Adipocyte (in vitro differentiated cells): ENCODE measurements around the gene CDC25B.

ENCODE experiments used
- DNase-seq: peaks from one replicate; pipeline ENCODE4 v3.0.0-alpha.2; 2015; ENCODE audit warnings: low read depth
- H3K27me3 ChIP-seq: replicated peaks from 2 replicates; pipeline ENCODE4 v1.7.0; 2013; ENCODE audit warnings: mild to moderate bottlenecking, low read length, moderate library complexity; ENCODE audit not compliant: control insufficient read depth, insufficient read depth
- H3K36me3 ChIP-seq: 2 replicates; pipeline ENCODE4 v1.7.0; 2013; ENCODE audit warnings: low read length, mild to moderate bottlenecking, moderate library complexity; ENCODE audit not compliant: control insufficient read depth, insufficient read depth, severe bottlenecking
- H3K4me1 ChIP-seq: 2 replicates; pipeline ENCODE4 v1.7.0; 2013; ENCODE audit warnings: mild to moderate bottlenecking, low read length, moderate library complexity; ENCODE audit not compliant: control insufficient read depth, insufficient read depth
- H3K4me3 ChIP-seq: 2 replicates; pipeline ENCODE4 v1.7.0; 2013; ENCODE audit warnings: mild to moderate bottlenecking, low read length, moderate library complexity
- H3K9ac ChIP-seq: 2 replicates; pipeline ENCODE4 v1.7.0; 2013; ENCODE audit warnings: mild to moderate bottlenecking, low read length, moderate library complexity
- H3K9me3 ChIP-seq: 2 replicates; pipeline ENCODE4 v1.7.0; 2013; ENCODE audit warnings: mild to moderate bottlenecking, low read length, moderate library complexity; ENCODE audit not compliant: control insufficient read depth

CDC25B gene

GRCh38 chr20:3765171-3765882, 30.8 kb upstream of the CDC25B start:
- H3K27me3 ChIP-seq = no peaks in the 10 kb centered on the region
- H3K4me3 ChIP-seq = peak overlapping the region; percentile 87
- H3K9ac ChIP-seq = peak overlapping the region; percentile 86
- peaks cover 53% of the 10 kb centered on the region for H3K4me1 ChIP-seq
- no peaks in the 10 kb centered on the region for H3K9me3 ChIP-seq
- DNase-seq = no peak
- H3K36me3 ChIP-seq = peaks cover 4% of the 10 kb centered on the region

GRCh38 chr20:3766422-3767109, 29.5 kb upstream of the CDC25B start:
- H3K27me3 ChIP-seq = no peaks in the 10 kb centered on the region
- peaks cover 3% of the 10 kb centered on the region for H3K36me3 ChIP-seq
- H3K9ac ChIP-seq = peak overlapping the region; percentile 86
- H3K4me1 ChIP-seq = peaks cover 53% of the 10 kb centered on the region
- no peak for DNase-seq
- H3K4me3 ChIP-seq = peak overlapping the region; percentile 87
- H3K9me3 ChIP-seq = no peaks in the 10 kb centered on the region

- Histone ChIP-seq H3K9ac (peak overlapping the region; percentile 86), H3K36me3 (no peaks in the 10 kb centered on the region), H3K4me1 (peaks cover 53% of the 10 kb centered on the region), H3K9me3 (no peaks in the 10 kb centered on the region), H3K4me3 (peak overlapping the region; percentile 87), H3K27me3 (no peaks in the 10 kb centered on the region)
- DNase-seq = peak; percentile 40
Observed at GRCh38 chr20:3767110-3767426, 29.0 kb upstream of the CDC25B start.

GRCh38 chr20:3767427-3768341, 28.4 kb upstream of the CDC25B start, which contains the start of gene ADISSP:
Gene ADISSP, minus strand, starts transcription at chr20:3767753. Its CDS starts 7,653 bp downstream, at chr20:3760100.
- H3K4me3 ChIP-seq = peak within 1 kb of the TSS; percentile 87
- H3K9ac ChIP-seq = peak within 1 kb of the TSS; percentile 89
- peaks cover 53% of the 10 kb centered on the region for H3K4me1 ChIP-seq
- H3K27me3 ChIP-seq = no peaks in the 10 kb centered on the region
- peak; percentile 99 for DNase-seq
- H3K9me3 ChIP-seq = no peaks in the 10 kb centered on the region
- no peaks in the 10 kb centered on the region for H3K36me3 ChIP-seq

- Histone ChIP-seq H3K36me3 (no peaks in the 10 kb centered on the region), H3K4me3 (peak overlapping the region; percentile 87), H3K9ac (peak overlapping the region; percentile 89), H3K9me3 (no peaks in the 10 kb centered on the region), H3K4me1 (peaks cover 52% of the 10 kb centered on the region), H3K27me3 (no peaks in the 10 kb centered on the region)
- DNase-seq = peak; percentile 83
Observed at GRCh38 chr20:3768342-3769130, 27.6 kb upstream of the CDC25B start.

- Histone ChIP-seq H3K9me3 (peaks cover 4% of the 10 kb centered on the region), H3K9ac (no peak overlapping the region)
- no peak for DNase-seq
Observed at GRCh38 chr20:3771552-3772058, 24.5 kb upstream of the CDC25B start.

GRCh38 chr20:3775457-3776108, 20.5 kb upstream of the CDC25B start:
- Histone ChIP-seq H3K4me3 (no peak overlapping the region), H3K36me3 (no peaks in the 10 kb centered on the region), H3K9ac (no peak overlapping the region), H3K4me1 (peaks cover 5% of the 10 kb centered on the region), H3K27me3 (no peaks in the 10 kb centered on the region), H3K9me3 (peaks cover 4% of the 10 kb centered on the region)
- DNase-seq = no peak

More at GRCh38 chr20:3771552-3772058, 24.5 kb upstream of the CDC25B start:
- Histone ChIP-seq H3K27me3 (no peaks in the 10 kb centered on the region), H3K36me3 (no peaks in the 10 kb centered on the region), H3K4me1 (peaks cover 22% of the 10 kb centered on the region), H3K4me3 (no peak overlapping the region)

- H3K27me3 ChIP-seq = no peaks in the 10 kb centered on the region
Observed at GRCh38 chr20:3777381-3777715, 18.8 kb upstream of the CDC25B start.

GRCh38 chr20:3777716-3778629, 18.1 kb upstream of the CDC25B start:
- peaks cover 4% of the 10 kb centered on the region for H3K9me3 ChIP-seq
- peak; percentile 69 for DNase-seq
- peaks cover 11% of the 10 kb centered on the region for H3K4me1 ChIP-seq
- peak overlapping the region; percentile 78 for H3K4me3 ChIP-seq
- H3K36me3 ChIP-seq = no peaks in the 10 kb centered on the region
- H3K27me3 ChIP-seq = no peaks in the 10 kb centered on the region
- H3K9ac ChIP-seq = peak overlapping the region; percentile 78

More at GRCh38 chr20:3777381-3777715, 18.8 kb upstream of the CDC25B start:
- Histone ChIP-seq H3K9me3 (peaks cover 4% of the 10 kb centered on the region), H3K9ac (peak overlapping the region; percentile 78), H3K4me1 (peaks cover 11% of the 10 kb centered on the region), H3K4me3 (peak overlapping the region; percentile 78), H3K36me3 (no peaks in the 10 kb centered on the region)
- DNase-seq = no peak
